ENCODE results near the gene KXD1.
A peak's percentile ranks its signal among the peaks of the same experiment; 100 is the strongest.
"Not testable (repeated sequence)": the region's sequence is repeated elsewhere in the genome, so short reads cannot be mapped to it uniquely, and the experiment has no call there.

The KXD1 gene

DNA sequence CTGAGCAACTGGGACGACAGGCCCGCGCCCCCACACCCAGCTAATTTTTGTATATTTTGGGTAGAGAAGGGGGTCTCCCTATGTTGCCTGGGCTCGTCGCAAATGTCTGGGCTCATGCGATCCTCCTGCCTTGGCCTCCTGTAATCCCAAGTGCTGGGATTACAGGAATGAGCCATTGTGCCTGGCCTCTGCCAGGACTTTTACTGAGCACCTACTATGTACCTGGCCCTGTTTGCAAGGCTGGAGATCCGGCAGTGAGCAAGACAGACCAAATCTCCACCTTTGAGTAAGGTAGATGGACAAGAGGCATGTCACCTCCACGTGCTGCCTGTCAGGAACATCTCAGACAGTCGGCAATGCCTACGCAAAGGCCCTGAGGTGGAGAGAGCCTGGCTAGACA, 21.2 kb upstream of the KXD1 start:
- DNase-seq (ENCODE audit: low read depth, low spot score), result no peak

DNA sequence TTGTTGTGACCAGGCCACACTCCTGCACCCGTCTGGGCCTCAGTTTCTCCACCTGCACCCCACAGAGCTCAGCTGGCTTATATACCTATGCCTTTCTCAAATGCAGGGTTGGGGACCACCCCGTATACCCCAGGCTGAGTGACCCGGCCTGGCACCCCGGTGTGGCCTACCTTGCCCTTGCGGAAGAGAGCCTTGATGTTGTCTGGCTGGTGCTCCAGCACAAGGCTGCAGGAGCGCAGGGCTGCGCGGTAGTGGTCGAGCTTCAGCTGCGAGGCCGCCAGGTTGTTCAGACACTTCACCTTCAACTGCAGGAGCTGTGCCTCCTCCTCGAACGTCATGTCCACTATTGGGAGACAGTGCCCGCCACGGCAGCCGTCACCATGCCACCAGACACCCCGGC, 20.2 kb upstream of the KXD1 start:
- no peak for DNase-seq (ENCODE audit: low read depth, low spot score)

DNA sequence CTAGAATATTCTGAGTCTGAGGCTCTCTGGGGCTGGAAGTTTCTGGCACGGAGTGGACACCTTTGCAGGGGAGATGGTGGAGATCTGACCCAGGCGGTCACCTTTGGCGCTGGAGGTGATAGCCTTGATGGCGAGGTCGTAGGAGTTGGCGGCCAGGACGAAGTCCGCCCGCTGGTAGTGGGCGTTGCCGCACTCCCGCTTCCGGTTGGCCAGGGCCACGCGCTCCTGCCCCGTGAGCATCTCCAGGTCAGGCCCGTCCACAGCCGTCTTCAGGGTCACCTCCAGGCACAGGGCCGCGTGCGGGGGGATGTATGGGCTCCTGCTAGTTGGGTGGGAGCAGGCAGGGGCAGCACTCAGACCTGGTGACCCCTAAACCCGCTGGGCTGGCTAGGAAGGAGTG, 19.6 kb upstream of the KXD1 start:
- no peak for DNase-seq (ENCODE audit: low read depth, low spot score)

DNA sequence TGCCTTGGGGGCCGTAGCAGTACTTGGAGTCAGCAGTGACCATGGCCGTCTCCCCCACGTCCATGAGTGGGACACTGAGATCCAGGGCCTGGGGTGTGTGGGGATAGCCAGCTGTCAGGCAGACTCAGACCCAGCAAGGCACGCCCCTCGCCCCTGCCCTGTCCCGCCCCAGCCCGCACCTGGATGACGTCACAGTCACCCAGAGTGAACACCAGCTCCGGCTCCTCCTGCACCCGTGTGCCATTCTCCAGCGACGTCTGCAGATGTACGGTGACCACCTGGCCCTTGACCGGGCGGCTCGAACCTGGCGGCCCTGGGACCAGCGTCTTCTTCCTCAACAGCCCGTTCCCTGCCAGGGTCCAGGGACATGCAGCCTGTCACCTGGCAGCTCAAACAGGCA, 18.3 kb upstream of the KXD1 start:
- DNase-seq (ENCODE audit: low read depth, low spot score), result no peak

DNA sequence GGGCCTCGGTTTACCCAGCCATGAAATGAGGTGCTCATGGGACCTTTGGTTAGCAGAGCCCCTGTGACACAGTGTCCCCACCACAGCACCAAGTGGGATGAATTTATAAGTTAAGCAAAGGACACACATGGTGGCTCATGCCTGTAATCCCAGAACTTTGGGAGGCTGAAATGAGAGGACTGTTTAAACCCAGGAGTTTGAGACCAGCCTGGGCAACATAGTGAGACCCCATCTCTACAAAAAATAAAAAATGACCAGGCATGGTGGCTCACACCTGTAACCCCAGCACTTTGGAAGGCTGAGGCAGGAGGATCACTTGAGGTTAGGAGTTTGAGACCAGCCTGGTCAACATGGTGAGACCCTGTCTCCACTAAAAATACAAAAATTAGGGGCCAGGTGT, 17.5 kb upstream of the KXD1 start:
- DNase-seq (ENCODE audit: low read depth, low spot score), result not testable (repeated sequence)

- DNase-seq (ENCODE audit: low read depth, low spot score), result no peak
These were observed 16.2 kb upstream of the KXD1 start for GRCh38 chr19:18541258-18541991.

- DNase-seq (ENCODE audit: low read depth, low spot score), result peak; percentile 21
These were observed 15.4 kb upstream of the KXD1 start for GRCh38 chr19:18541992-18542940.

DNA sequence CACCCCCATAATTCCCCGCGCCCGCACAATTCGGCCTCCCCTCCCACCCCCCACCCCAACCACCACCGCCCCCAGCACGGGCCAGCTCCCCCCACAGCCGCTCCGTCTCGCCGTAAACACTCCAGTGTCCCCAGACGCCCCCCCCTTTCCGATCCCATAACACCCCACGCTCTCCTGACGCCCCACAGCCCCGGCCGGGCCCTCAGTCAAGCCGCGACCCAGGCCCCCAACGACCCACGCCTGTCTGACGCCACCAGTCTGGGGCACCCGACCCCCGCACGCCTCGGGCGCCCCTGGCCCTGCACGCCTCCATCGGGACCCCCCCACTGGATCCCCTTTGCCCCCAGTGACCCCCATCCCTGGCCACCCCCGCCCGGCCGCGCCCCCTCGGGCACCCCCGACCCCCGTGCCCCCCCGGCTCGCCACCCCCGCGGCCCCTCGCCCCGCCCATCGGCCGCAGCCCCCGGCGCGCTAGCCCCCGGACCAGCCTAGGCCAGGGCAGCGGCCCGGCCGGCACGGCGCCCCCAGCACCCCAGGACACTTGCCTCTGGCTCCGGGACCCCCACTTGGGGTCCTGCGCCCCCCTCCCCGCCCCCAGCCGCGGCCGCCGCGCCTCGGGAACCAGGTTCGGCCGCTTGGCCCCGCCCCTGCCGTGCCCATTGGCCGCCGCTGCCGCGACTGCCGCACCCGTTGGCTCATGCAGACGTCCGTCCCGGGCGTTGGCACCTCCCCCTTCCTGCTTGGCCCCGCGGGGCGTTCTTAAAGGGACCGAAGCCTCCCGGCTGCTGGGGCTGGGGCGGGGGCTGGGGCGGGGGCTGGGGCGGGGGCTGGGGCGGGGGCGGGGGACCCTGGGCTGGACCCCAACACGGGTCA, 14.5 kb upstream of the KXD1 start, which contains the start of gene FKBP8:
FKBP8 (minus strand) TSS at position 633 of the 873 bp plus-strand sequence. CDS start 1,603 bp downstream, outside the sequence.
- DNase-seq (ENCODE audit: low read depth, low spot score), result peak; percentile 96

DNA sequence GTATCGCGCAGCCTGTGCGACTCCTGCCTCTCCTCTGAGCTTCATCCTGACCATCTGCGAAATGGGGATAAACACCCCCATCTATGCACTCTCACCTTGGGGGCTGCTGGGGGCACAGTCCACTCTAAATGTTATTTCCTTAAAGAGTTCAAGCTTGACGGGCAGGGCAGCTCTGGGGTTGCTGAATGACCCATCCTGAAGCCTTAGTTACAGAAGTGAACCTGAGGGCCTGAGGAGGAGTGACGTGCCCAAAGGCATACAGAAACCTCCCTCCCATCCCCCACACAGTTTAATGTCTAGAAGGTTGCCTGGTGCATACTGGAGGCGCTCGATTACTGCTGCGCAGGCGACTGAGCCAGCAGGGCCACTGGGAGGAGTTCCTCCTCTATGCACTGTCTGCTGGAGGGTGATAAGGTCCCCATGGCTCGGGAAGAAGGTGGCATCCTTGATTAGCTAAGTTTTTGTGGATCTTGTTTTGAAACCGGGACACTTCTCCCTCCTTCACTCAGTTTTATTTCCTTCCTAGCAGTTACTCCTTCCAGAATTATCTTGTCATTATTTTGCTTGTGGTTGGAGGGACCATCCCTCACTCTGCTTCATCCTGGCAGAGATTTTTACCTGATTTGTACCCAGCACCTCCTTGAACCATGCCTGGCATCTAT, 13.7 kb upstream of the KXD1 start:
- peak; percentile 49 for DNase-seq (ENCODE audit: low read depth, low spot score)

GRCh38 chr19:18551631-18552030, 6.0 kb upstream of the KXD1 start:
- no peak for DNase-seq (ENCODE audit: low read depth, low spot score)

DNA sequence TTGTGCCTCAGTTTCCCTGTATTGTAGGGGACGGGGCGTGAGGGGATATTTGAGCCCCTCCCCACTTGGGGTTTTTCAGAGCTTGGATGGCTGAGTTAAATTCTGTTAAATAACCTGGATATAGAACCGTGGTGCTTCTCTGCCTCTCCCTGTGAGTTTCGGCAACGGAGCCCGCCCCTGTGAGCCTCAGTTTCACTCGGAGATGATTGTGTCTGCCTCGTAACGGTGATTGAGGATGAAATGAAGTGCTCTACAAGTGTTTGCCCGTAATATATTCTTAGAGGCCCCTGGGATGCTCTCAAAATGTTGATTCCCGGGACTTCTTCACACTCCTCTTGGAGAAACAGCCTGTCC, 509 bp downstream of the KXD1 start:
- DNase-seq (ENCODE audit: low read depth, low spot score), result no peak

- DNase-seq (ENCODE audit: low read depth, low spot score), result no peak
These were observed 934 bp downstream of the KXD1 start for GRCh38 chr19:18558604-18559003.

DNA sequence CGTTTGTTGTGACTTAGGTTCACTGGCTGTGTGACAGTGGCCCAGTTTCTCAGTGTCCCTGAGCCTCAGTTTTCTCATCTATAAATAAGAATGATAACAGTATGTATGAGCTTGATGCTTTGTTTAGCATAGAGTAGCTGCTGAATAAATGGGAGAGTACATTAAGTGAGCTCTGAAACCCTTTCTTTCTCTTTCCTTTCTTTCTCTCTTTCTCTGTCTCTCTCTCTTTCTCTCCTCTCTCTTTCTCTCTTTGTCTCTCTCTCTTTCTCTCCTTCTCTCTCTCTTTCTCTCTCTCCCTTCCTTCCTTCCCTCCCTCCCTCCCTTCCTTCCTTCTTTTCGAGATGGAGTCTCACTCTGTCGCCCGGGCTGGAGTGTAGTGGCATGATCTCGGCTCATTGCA, 2.0 kb downstream of the KXD1 start:
- no peak for DNase-seq (ENCODE audit: low read depth, low spot score)

DNA sequence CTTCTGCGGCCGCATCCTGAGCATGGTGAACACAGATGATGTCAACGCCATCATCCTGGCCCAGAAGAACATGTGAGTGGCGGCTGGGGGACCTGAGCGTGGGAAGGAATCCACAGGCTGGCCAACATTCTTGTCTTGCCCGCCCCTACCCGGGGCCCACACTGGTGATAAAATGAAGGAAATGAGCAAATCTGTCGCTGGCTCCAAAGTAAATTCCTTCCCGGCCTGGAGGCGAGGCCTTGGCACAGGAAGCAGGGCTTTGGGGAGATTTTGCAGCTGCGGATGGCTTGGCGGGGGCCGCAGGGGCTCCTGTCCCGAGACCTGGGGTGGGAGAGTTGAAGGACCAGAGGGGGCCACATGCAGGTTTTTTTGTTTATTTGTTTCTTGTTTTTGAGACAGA, 4.4 kb downstream of the KXD1 start:
- DNase-seq (ENCODE audit: low read depth, low spot score), result peak; percentile 24

DNA sequence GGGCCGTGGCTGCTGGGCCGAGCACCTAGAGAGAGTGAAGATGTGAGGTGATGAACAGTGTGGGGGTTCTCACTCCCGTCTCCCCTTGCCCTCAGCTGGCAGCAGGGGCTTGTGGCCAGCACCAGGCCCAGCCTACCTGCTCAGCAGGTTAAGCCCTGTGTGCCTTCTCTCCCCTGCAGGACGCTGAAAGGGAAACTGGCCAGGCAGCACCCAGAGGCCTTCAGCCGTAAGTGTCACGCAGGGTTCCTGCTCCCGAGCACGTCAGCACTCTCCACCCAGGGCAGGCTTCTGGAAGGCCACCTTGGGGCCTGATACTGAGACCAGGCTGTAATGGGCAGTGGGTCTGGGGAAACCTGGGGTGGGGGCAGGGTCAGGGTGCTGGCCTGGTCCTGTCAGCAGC, 9.3 kb downstream of the KXD1 start:
- no peak for DNase-seq (ENCODE audit: low read depth, low spot score)

DNA sequence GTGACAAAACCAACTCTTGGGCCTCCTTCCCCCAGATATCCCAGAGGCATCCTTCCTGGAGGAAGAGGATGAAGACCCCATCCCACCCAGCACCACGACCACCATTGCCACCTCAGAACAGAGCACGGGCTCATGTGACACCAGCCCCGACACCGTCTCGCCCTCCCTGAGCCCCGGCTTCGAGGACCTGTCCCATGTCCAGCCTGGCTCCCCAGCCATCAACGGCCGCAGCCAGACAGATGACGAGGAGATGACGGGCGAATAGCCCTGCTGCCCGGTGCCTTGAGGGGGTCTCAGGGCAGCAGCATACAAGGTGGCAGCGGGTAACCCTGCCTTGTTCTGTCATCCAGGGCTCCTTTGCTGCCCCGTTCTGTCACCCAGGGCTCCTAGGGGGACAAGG, 10.7 kb downstream of the KXD1 start:
- DNase-seq (ENCODE audit: low read depth, low spot score), result no peak

GRCh38 chr19:18571564-18572344, 14.1 kb downstream of the KXD1 start, which contains the start of gene UBA52:
UBA52 (plus strand) TSS chr19:18571857; CDS start chr19:18573301, 1,444 bp downstream.
- DNase-seq (ENCODE audit: low read depth, low spot score), result peak; percentile 99

- no peak for DNase-seq (ENCODE audit: low read depth, low spot score)
These were observed 17.1 kb downstream of the KXD1 start for GRCh38 chr19:18574691-18575291.

- DNase-seq (ENCODE audit: low read depth, low spot score), result no peak
These were observed 18.7 kb downstream of the KXD1 start for GRCh38 chr19:18576383-18576782.

GRCh38 chr19:18577365-18577914, 19.8 kb downstream of the KXD1 start:
- no peak for DNase-seq (ENCODE audit: low read depth, low spot score)

Measured in astrocyte of the hippocampus (primary cell).